WTC11 (cell line): ENCODE measurements around the gene IFT88.

ENCODE experiments used
- SP1 ChIP-seq: sonication (generic); formaldehyde crosslinking; conservative IDR thresholded peaks from 2 replicates; pipeline ENCODE4 v1.8.1; 2022; ENCODE audit warnings: missing genetic modification reagents
- ZNF423 ChIP-seq: fragments of 250-450 bp; sonication (Bioruptor Pico); IDR thresholded peaks from 2 replicates; pipeline ENCODE4 v2.1.2; 2022; ENCODE audit warnings: mild to moderate bottlenecking, moderate library complexity
- TF ChIP-seq, protein P1 (sequence below): sonication (generic); formaldehyde crosslinking; IDR thresholded peaks from 2 replicates; pipeline ENCODE4 v1.8.0; 2022; ENCODE audit warnings: mild to moderate bottlenecking, missing genetic modification reagents
- TF ChIP-seq, protein P2 (sequence below): sonication (generic); formaldehyde crosslinking; IDR thresholded peaks from 2 replicates; pipeline ENCODE4 v1.8.0; 2022; ENCODE audit warnings: mild to moderate bottlenecking, missing genetic modification reagents

DNA sequence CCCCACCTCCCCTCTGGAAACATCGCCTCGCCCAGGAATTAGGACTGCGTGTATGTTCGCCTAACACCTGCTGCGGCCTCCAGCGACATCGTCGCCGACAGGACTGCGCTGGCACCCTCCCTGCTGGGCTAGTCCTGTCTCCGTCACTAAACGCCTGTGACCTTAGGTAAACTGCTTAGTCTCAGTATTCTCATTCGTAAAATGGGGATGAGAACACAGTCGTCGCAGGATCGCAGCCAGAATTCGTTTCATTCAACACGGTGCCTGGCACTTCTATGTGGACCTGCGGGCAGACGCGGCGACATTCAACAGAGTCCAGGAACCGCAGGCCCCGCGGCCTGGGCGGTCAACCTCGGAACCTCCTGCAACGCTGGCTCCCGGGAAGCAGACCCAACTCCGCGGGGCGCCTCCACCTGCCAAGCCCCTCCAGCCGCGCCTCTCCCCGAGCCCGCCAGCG is 41.8 kb upstream of the IFT88 start:
- TF ChIP-seq, protein P1, sequence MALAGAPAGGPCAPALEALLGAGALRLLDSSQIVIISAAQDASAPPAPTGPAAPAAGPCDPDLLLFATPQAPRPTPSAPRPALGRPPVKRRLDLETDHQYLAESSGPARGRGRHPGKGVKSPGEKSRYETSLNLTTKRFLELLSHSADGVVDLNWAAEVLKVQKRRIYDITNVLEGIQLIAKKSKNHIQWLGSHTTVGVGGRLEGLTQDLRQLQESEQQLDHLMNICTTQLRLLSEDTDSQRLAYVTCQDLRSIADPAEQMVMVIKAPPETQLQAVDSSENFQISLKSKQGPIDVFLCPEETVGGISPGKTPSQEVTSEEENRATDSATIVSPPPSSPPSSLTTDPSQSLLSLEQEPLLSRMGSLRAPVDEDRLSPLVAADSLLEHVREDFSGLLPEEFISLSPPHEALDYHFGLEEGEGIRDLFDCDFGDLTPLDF (CRISPR knock-in tag), result no peak
- TF ChIP-seq ZNF423 (CRISPR knock-in tag) (peak; percentile 56; the same call in 1 of the 2 replicates), SP1 (CRISPR knock-in tag) (no peak)
- TF ChIP-seq, protein P2, sequence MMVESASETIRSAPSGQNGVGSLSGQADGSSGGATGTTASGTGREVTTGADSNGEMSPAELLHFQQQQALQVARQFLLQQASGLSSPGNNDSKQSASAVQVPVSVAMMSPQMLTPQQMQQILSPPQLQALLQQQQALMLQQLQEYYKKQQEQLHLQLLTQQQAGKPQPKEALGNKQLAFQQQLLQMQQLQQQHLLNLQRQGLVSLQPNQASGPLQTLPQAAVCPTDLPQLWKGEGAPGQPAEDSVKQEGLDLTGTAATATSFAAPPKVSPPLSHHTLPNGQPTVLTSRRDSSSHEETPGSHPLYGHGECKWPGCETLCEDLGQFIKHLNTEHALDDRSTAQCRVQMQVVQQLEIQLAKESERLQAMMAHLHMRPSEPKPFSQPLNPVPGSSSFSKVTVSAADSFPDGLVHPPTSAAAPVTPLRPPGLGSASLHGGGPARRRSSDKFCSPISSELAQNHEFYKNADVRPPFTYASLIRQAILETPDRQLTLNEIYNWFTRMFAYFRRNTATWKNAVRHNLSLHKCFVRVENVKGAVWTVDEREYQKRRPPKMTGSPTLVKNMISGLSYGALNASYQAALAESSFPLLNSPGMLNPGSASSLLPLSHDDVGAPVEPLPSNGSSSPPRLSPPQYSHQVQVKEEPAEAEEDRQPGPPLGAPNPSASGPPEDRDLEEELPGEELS (CRISPR knock-in tag), result no peak
